Body of pancreas (tissue), 4 donors: Measurements from ENCODE around the gene PRXL2C. TPM values are rescaled to one million over a fixed set of nuclear protein-coding genes. Genes with fewer than 3 reads are reported as not detected.
"Not testable (repeated sequence)": the region's sequence is repeated elsewhere in the genome, so short reads cannot be mapped to it uniquely, and the experiment has no call there.

ENCODE experiments used
- ATAC-seq: fragments of 150-250 bp; one replicate; pipeline ENCODE4 v1.9.1; 2016
- DNase-seq, 4 donors: peaks; one replicate each; pipeline ENCODE4 v3.0.0-alpha.2; 2019
- H3K27ac ChIP-seq, 4 donors: fragments of 200-600 bp; sonication (generic); 1 replicate in 3 of 4; 2 replicates in 1 of 4; pipeline versions ENCODE4 v1.5.1 to v1.6.1; 2016 to 2019; ENCODE audit warnings: mild to moderate bottlenecking in 1 of 4, mixed read lengths in 1 of 4, moderate library complexity in 1 of 4
- H3K27me3 ChIP-seq, 2 donors: fragments of 200-600 bp; sonication (generic); one replicate each; pipeline ENCODE4 v1.6.0; 2016; ENCODE audit warnings: mild to moderate bottlenecking in 1 of 2
- H3K36me3 ChIP-seq, 2 donors: fragments of 200-600 bp; sonication (generic); replicated peaks in 1 of 2; 2 replicates each; pipeline ENCODE4 v1.5.1; 2016; ENCODE audit warnings: low read depth in 2 of 2; ENCODE audit not compliant: insufficient read depth in 1 of 2
- H3K4me1 ChIP-seq: fragments of 200-600 bp; sonication (generic); one replicate; pipeline ENCODE4 v1.6.0; 2016
- H3K4me3 ChIP-seq, 2 donors: fragments of 200-600 bp; sonication (generic); 1 replicate in 1 of 2; 2 replicates in 1 of 2; pipeline ENCODE4 v1.5.1; 2016 to 2019
- H3K9me3 ChIP-seq, 3 donors: fragments of 200-600 bp; sonication (generic); 1 replicate in 2 of 3; 2 replicates in 1 of 3; pipeline ENCODE4 v1.5.1; 2016
- CTCF ChIP-seq, 7 experiments: fragments of 450-650 bp in 4 of 7; fragments of 200-600 bp in 3 of 7; sonication (generic) in 3 of 7; IDR thresholded peaks; one replicate each; pipeline ENCODE4 v1.5.1; 2016 to 2019; ENCODE audit warnings: antibody characterized with exemption in 7 of 7
- POLR2A ChIP-seq, 3 donors: fragments of 450-650 bp; IDR thresholded peaks; one replicate each; pipeline ENCODE4 v1.6.1; 2016; ENCODE audit warnings: antibody characterized with exemption in 3 of 3, mild to moderate bottlenecking in 2 of 3
- WGBS, 2 donors: methylation state at CpG; one replicate each; pipeline ENCODE4 v1.1.5; 2017; 5-methylcytosine and 5-hydroxymethylcytosine counted together
- intact Hi-C: fragments of 100-400 bp; cut with DNase I; formaldehyde crosslinking; loops from one replicate; pipeline ENCODE4 v1.15.1; 2023
- total RNA-seq, 2 donors: library from RNA; depleted of rRNA; stranded (reverse); fragments of >200 nt; gene quantifications; one replicate each; pipeline ENCODE4 v1.1.0, GENCODE V29; 2016

Gene PRXL2C
- total RNA-seq, 2 donors from 2014 or later, result 3.3 to 5.7 TPM

DNA sequence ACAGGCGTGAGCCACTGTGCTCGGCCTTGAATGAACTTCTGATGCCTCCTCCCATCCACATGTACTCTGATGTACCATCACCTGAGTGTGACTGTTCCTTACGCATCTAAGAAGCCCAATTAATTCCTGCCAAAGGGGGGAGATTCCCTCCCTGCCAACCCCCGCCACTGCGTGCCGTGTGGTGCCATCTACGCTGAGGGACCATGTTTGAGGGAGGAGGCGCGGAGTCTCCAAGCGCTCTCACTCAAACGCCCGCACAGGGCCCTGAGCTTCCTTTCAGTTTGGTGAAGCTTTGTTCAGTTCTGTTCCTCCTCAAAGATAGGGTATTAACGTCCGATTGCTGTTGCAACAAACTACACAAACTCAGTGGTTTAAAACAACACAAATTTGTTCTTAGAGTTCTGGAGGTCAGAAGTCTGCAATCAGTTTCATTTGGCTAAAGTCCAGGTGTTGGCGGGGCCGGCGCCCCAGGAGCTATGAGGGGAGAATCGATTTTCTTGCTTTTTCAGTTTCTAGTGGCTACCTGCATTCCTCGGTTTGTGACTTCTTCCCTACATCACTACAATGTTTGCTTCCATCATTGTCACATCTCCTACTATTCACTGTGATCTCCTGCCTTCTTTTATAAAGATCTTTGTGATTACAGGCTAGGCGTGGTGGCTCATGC lies 13.9 kb upstream of the PRXL2C start:
- H3K4me1 ChIP-seq, result no peaks in the 10 kb centered on the region
- H3K36me3 ChIP-seq, result no peaks in the 10 kb centered on the region
- no peak overlapping the region for H3K27ac ChIP-seq
- TF ChIP-seq POLR2A (IDR thresholded peaks at IDR 0.05) (no peak), CTCF (IDR thresholded peaks at IDR 0.05) (no peak)
- no peaks in the 10 kb centered on the region for H3K27me3 ChIP-seq
- WGBS, 2 donors, result 79 to 81% methylated on average over 20 of the region's 20 CpGs
- ATAC-seq (no peak), DNase-seq (no peak)
- H3K4me3 ChIP-seq, result no peak overlapping the region
- no peaks in the 10 kb centered on the region for H3K9me3 ChIP-seq
- intact Hi-C loops, result loop anchor here (10.0 kb wide), 1 partner anchor 344 kb away; no protein-coding TSS in a partner anchor

DNA sequence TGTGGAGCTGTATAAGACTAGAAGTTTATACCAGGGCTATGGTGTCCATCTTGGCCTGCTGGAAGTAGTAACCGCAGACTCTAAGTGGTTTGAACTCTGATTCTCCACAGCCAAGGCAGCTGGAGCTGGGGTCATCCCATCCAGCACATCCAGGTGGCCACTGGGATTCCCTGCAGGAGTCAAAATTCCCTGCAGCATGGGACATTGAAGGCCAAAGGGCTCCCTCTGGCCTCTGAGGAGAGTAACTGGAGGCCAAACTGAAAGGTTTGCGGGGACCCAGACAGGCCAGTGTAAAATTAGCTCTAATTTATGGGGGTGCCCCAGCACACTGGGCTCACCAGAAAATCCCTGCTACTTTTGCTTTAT lies 12.2 kb upstream of the PRXL2C start:
- H3K27ac ChIP-seq, result no peak overlapping the region
- ATAC-seq (no peak), DNase-seq (no peak)
- TF ChIP-seq POLR2A (IDR thresholded peaks at IDR 0.05) (no peak), CTCF (IDR thresholded peaks at IDR 0.05) (no peak)
- intact Hi-C loops, result loop anchor here (10.0 kb wide), 1 partner anchor 343 kb away; no protein-coding TSS in a partner anchor
- WGBS, 2 donors, result 64 to 75% methylated on average over 2 of the region's 2 CpGs
- no peaks in the 10 kb centered on the region for H3K27me3 ChIP-seq
- no peaks in the 10 kb centered on the region for H3K36me3 ChIP-seq
- H3K4me1 ChIP-seq, result no peaks in the 10 kb centered on the region
- no peak overlapping the region for H3K4me3 ChIP-seq
- no peaks in the 10 kb centered on the region for H3K9me3 ChIP-seq

DNA sequence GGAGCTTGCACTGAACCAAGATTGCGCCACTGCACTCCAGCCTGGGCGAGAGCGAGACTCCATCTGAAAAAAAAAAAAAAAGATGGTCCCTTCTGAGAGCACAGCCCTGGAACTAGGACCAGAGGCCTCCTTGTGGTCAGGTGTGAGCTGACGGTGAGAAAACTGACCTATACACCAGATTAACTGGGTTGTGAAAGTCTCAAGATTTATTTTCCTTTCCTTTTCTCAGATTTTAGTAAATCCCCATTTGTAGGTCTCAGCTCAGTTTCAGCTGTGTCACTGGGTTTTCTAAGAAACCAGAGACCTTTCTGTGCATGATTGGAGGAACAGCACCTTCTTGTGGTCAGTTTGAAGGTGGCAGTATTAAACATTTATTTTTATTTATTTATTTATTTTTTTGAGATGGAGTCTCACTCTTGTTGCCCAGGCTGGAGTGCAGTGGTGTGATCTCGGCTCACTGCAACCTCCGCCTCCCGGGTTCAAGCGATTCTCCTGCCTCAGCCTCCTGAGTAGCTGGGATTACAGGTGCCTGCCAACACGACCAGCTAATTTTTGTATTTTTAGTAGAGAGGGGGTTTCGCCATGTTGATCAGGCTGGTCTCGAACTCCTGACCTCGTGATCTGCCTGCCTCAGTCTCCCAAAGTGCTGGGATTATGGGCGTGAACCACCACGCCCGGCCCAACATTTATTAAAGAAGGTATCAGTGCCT lies 11.7 kb upstream of the PRXL2C start:
- ATAC-seq (peak; percentile 87), DNase-seq (peak; percentile 26 to 57 (median 33))
- intact Hi-C loops, result loop anchor here (10.0 kb wide), 1 partner anchor 342 kb away; no protein-coding TSS in a partner anchor
- H3K4me3 ChIP-seq, H3K4me1 ChIP-seq, H3K36me3 ChIP-seq, H3K9me3 ChIP-seq, H3K27ac ChIP-seq, H3K27me3 ChIP-seq: not testable (repeated sequence)
- WGBS, 2 donors, result 45 to 48% methylated on average over 15 of the region's 15 CpGs
- TF ChIP-seq CTCF (IDR thresholded peaks at IDR 0.05), result peak; percentile 82 to 95 (median 83)

DNA sequence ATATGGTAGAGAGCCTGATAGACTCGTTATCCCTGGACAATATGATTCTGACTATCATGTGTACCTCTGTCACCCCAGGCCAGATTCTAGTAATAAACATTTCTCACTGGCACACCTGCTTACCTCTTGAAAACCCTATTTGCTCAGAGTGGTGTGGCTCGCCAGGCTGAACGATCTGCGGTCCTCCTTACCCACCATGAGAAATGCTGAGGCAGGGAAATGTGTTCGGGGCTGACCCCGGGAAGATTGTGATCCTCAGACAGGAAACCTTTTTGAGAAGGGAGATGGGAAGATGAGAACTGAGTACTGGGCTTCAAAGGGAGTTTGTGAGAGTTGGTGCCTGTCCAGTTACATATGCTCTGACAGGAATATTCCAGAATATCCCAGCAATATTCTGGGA lies 10.7 kb upstream of the PRXL2C start:
- no peak for ATAC-seq
- no peak for TF ChIP-seq POLR2A (IDR thresholded peaks at IDR 0.05)
- TF ChIP-seq CTCF (IDR thresholded peaks at IDR 0.05), result no peak
- H3K4me1 ChIP-seq, result no peaks in the 10 kb centered on the region
- intact Hi-C loops, result loop anchor here (10.0 kb wide), 1 partner anchor 341 kb away; no protein-coding TSS in a partner anchor
- H3K27me3 ChIP-seq, result no peaks in the 10 kb centered on the region
- WGBS, 2 donors, result 67 to 70% methylated on average over 6 of the region's 6 CpGs
- H3K4me3 ChIP-seq, result no peak overlapping the region
- no peaks in the 10 kb centered on the region for H3K36me3 ChIP-seq
- no peak for DNase-seq
- no peaks in the 10 kb centered on the region for H3K9me3 ChIP-seq
- H3K27ac ChIP-seq, result no peak overlapping the region
